Activated naive CD8-positive, alpha-beta T cell treated with anti-CD3 and anti-CD28 coated beads for 36 hours (primary cell): ENCODE results near the gene PLPPR2. TPM values are rescaled to one million over a fixed set of nuclear protein-coding genes. Genes with fewer than 3 reads are reported as not detected.
"Not testable (repeated sequence)": the region's sequence is repeated elsewhere in the genome, so short reads cannot be mapped to it uniquely, and the experiment has no call there.

Experiments used
- DNase-seq: peaks from one replicate; pipeline ENCODE4 v3.0.0; 2021
- H3K27ac Mint-ChIP-seq: one replicate; pipeline ENCODE4 v1.8.0; 2022; ENCODE audit warnings: mild to moderate bottlenecking, moderate library complexity, mixed read lengths
- H3K27me3 Mint-ChIP-seq: one replicate; pipeline ENCODE4 v1.8.0; 2022; ENCODE audit warnings: mild to moderate bottlenecking, mixed read lengths
- H3K36me3 Mint-ChIP-seq: one replicate; pipeline ENCODE4 v1.8.0; 2021; ENCODE audit warnings: mild to moderate bottlenecking, mixed read lengths
- H3K4me1 Mint-ChIP-seq: one replicate; pipeline ENCODE4 v1.8.0; 2021; ENCODE audit warnings: mixed read lengths
- H3K4me3 Mint-ChIP-seq: one replicate; pipeline ENCODE4 v1.8.0; 2022; ENCODE audit warnings: mild to moderate bottlenecking, moderate library complexity, mixed read lengths
- H3K9me3 Mint-ChIP-seq: one replicate; pipeline ENCODE4 v1.8.0; 2022; ENCODE audit warnings: mixed read lengths
- total RNA-seq, 2 experiments: library from RNA; stranded (reverse); gene quantifications; one replicate each; pipeline ENCODE4 v1.2.3, GENCODE V29; 2021

Gene PLPPR2
- total RNA-seq, 2 experiments from 2014 or later: 0.70 to 1.2 TPM

- H3K4me3 Mint-ChIP-seq: no peak overlapping the region
- DNase-seq: peak; percentile 80
- no peaks in the 10 kb centered on the region for H3K9me3 Mint-ChIP-seq
These were observed 20.1 kb downstream of the PLPPR2 start for GRCh38 chr19:11375143-11375948.

GRCh38 chr19:11377237-11377636 is 22.0 kb downstream of the PLPPR2 start:
- Mint-ChIP-seq H3K36me3 (peaks cover 24% of the 10 kb centered on the region), H3K4me1 (peaks cover 31% of the 10 kb centered on the region), H3K27me3 (peaks cover 12% of the 10 kb centered on the region), H3K4me3 (peak overlapping the region; percentile 52), H3K9me3 (no peaks in the 10 kb centered on the region), H3K27ac (peak overlapping the region; percentile 89)
- peak; percentile 22 for DNase-seq

More at GRCh38 chr19:11375143-11375948, 20.1 kb downstream of the PLPPR2 start:
- peaks cover 28% of the 10 kb centered on the region for H3K36me3 Mint-ChIP-seq
- peaks cover 19% of the 10 kb centered on the region for H3K4me1 Mint-ChIP-seq
- no peaks in the 10 kb centered on the region for H3K27me3 Mint-ChIP-seq
- H3K27ac Mint-ChIP-seq: no peak overlapping the region

DNA sequence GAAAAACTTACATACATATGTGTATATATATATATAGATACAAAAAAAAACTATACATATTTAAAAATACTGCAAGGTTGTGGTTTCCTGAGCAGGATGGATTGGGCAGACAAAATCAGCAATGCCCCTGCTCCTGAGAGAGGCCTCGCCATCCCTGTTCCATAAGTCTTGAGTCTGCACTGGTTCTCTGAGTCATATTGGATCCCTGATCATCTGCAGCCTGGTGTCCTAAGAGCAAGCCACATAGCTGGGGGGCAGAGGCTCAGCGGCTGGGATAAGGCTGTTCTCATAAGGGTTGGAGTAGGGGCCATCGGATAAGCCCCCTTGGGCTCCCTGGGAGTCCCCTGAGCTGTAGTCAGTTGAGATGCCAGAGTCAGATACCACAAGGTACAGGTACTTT is 22.5 kb downstream of the PLPPR2 start:
- H3K27ac Mint-ChIP-seq: no peak overlapping the region
- no peak for DNase-seq
- H3K27me3 Mint-ChIP-seq: peaks cover 17% of the 10 kb centered on the region
- no peaks in the 10 kb centered on the region for H3K9me3 Mint-ChIP-seq
- peaks cover 33% of the 10 kb centered on the region for H3K4me1 Mint-ChIP-seq
- H3K4me3 Mint-ChIP-seq: no peak overlapping the region
- H3K36me3 Mint-ChIP-seq: peaks cover 24% of the 10 kb centered on the region

DNA sequence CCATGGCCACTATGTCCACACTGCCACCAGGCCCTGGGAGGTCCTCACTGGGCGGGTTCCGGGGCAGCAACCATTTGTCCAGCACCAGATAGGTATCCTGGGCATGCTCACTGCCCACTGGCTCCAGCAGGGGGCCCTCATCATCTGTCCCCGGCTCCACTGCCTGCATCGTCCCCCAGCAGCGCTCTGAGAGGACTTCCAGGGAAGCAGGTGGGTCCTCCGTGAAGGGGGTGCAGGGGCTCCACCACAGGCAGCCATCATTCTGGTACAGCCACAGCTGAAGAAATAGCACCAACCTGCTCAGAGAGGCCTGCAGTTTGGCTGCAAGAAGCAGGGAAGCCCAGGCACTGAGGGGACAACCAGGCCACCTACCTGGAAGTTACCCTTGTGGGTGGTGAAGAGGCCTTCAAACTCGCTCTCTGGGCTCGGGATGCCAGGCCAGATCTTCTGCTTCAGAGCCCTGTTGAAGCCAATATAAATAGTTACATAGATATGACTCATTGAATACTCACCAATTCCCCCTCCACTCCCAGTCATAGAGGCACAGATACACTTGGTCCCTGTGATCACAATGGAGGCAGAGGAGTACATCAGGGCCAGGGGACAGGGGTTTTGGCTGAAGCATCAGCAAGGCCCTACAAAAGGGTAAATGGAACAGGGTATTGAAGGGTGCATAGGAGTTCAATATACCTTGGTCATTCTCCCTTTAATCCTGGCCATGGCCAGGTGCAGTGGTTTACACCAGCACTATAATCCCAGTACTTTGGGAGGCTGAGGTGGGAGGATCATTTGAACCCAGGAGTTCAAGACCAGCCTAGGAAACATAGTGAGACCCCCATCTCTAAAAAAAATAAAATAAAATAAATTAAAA is 23.3 kb downstream of the PLPPR2 start:
- Mint-ChIP-seq H3K36me3 (peaks cover 24% of the 10 kb centered on the region), H3K27me3 (peaks cover 25% of the 10 kb centered on the region), H3K4me3 (no peak overlapping the region), H3K27ac (no peak overlapping the region), H3K4me1 (peaks cover 34% of the 10 kb centered on the region), H3K9me3 (no peaks in the 10 kb centered on the region)
- peak; percentile 22 for DNase-seq

GRCh38 chr19:11379269-11379845 is 24.1 kb downstream of the PLPPR2 start:
- H3K4me3 Mint-ChIP-seq: not testable (repeated sequence)

GRCh38 chr19:11379857-11380350 is 24.7 kb downstream of the PLPPR2 start:
- H3K27me3 Mint-ChIP-seq: peaks cover 33% of the 10 kb centered on the region
- no peak for DNase-seq
- peaks cover 24% of the 10 kb centered on the region for H3K36me3 Mint-ChIP-seq
- H3K4me1 Mint-ChIP-seq: peaks cover 34% of the 10 kb centered on the region
- H3K27ac Mint-ChIP-seq: peak overlapping the region; percentile 91
- no peaks in the 10 kb centered on the region for H3K9me3 Mint-ChIP-seq
- H3K4me3 Mint-ChIP-seq: peak overlapping the region; percentile 93

More at GRCh38 chr19:11379269-11379845, 24.1 kb downstream of the PLPPR2 start:
- H3K36me3 Mint-ChIP-seq: peaks cover 24% of the 10 kb centered on the region
- H3K27ac Mint-ChIP-seq, H3K9me3 Mint-ChIP-seq, DNase-seq: not testable (repeated sequence)
- H3K27me3 Mint-ChIP-seq: peaks cover 27% of the 10 kb centered on the region
- H3K4me1 Mint-ChIP-seq: peaks cover 34% of the 10 kb centered on the region

GRCh38 chr19:11380653-11381537 is 25.7 kb downstream of the PLPPR2 start:
- peaks cover 34% of the 10 kb centered on the region for H3K4me1 Mint-ChIP-seq

GRCh38 chr19:11382898-11383705 is 27.9 kb downstream of the PLPPR2 start:
- Mint-ChIP-seq H3K27ac (peak overlapping the region; percentile 45), H3K4me3 (peak overlapping the region; percentile 56), H3K4me1 (peaks cover 29% of the 10 kb centered on the region), H3K9me3 (no peaks in the 10 kb centered on the region), H3K27me3 (peaks cover 33% of the 10 kb centered on the region), H3K36me3 (peaks cover 9% of the 10 kb centered on the region)
- peak; percentile 57 for DNase-seq

More at GRCh38 chr19:11380653-11381537, 25.7 kb downstream of the PLPPR2 start:
- peak overlapping the region; percentile 93 for H3K4me3 Mint-ChIP-seq
- H3K27me3 Mint-ChIP-seq: peaks cover 33% of the 10 kb centered on the region
- H3K9me3 Mint-ChIP-seq: no peaks in the 10 kb centered on the region
- H3K36me3 Mint-ChIP-seq: peaks cover 19% of the 10 kb centered on the region
- DNase-seq: peak; percentile 97
- peak overlapping the region; percentile 91 for H3K27ac Mint-ChIP-seq

GRCh38 chr19:11383706-11384048 is 28.4 kb downstream of the PLPPR2 start:
- Mint-ChIP-seq H3K27me3 (peaks cover 33% of the 10 kb centered on the region), H3K36me3 (peaks cover 4% of the 10 kb centered on the region), H3K9me3 (no peaks in the 10 kb centered on the region), H3K27ac (no peak overlapping the region), H3K4me3 (no peak overlapping the region), H3K4me1 (peaks cover 25% of the 10 kb centered on the region)
- DNase-seq: no peak

GRCh38 chr19:11384778-11385129 is 29.5 kb downstream of the PLPPR2 start:
- Mint-ChIP-seq H3K9me3 (no peaks in the 10 kb centered on the region), H3K27me3 (peaks cover 33% of the 10 kb centered on the region), H3K4me3 (no peak overlapping the region), H3K36me3 (peaks cover 3% of the 10 kb centered on the region), H3K27ac (no peak overlapping the region), H3K4me1 (peaks cover 23% of the 10 kb centered on the region)
- DNase-seq: no peak

GRCh38 chr19:11387162-11388034 is 32.2 kb downstream of the PLPPR2 start:
- H3K9me3 Mint-ChIP-seq: peaks cover 1% of the 10 kb centered on the region
- peaks cover 7% of the 10 kb centered on the region for H3K4me1 Mint-ChIP-seq
- no peak overlapping the region for H3K4me3 Mint-ChIP-seq
- H3K27me3 Mint-ChIP-seq: peaks cover 19% of the 10 kb centered on the region
- DNase-seq: no peak
- no peaks in the 10 kb centered on the region for H3K36me3 Mint-ChIP-seq
- no peak overlapping the region for H3K27ac Mint-ChIP-seq

DNA sequence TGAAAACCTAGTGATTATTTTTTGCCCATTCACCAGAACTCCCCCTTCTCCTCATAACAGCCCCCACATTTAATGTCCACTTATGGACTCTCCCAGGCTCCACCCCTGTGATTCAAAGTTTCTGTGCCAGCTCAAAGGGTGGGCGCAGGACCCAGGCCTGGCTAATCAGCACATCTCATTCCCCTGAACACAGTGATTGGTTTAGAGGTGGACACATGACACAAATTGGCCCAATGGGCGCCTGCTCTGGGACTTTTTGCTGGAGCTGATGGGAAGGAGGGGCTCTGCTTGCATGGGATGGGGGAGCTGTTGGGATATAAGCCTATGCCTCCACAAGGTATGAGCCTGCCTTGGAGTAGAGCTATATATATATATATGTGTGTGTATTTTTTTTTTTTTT is 35.1 kb downstream of the PLPPR2 start:
- no peak overlapping the region for H3K4me3 Mint-ChIP-seq
- no peaks in the 10 kb centered on the region for H3K36me3 Mint-ChIP-seq
- H3K27me3 Mint-ChIP-seq: peaks cover 4% of the 10 kb centered on the region
- DNase-seq: no peak
- H3K4me1 Mint-ChIP-seq: peaks cover 4% of the 10 kb centered on the region
- H3K9me3 Mint-ChIP-seq: peaks cover 1% of the 10 kb centered on the region
- H3K27ac Mint-ChIP-seq: no peak overlapping the region
